ENCODE results near the gene INHBA.

INHBA gene

DNA sequence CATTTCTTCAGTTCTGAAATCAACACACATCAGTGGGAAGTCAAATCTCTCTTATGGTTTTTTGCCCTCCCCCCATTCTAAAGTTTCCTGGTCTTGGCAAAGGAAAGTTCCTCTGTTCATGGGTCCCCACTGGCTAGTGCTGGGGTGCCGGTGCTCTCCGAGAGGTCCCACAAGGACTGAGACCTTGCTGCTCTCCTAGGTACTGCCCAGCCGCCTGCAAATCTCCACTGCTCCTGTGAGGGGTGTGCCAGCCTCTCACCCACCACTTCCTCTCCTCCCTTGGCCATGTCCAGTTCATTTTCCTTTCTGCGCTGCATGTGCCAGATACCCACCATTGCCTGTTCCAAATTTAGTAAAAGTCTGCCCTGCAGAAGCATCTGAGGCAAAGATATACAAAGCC, 17.2 kb upstream of the INHBA start:
- no peak overlapping the region for H3K4me3 ChIP-seq (ENCODE audit: low read depth, low read length)
- TF ChIP-seq, protein P1, sequence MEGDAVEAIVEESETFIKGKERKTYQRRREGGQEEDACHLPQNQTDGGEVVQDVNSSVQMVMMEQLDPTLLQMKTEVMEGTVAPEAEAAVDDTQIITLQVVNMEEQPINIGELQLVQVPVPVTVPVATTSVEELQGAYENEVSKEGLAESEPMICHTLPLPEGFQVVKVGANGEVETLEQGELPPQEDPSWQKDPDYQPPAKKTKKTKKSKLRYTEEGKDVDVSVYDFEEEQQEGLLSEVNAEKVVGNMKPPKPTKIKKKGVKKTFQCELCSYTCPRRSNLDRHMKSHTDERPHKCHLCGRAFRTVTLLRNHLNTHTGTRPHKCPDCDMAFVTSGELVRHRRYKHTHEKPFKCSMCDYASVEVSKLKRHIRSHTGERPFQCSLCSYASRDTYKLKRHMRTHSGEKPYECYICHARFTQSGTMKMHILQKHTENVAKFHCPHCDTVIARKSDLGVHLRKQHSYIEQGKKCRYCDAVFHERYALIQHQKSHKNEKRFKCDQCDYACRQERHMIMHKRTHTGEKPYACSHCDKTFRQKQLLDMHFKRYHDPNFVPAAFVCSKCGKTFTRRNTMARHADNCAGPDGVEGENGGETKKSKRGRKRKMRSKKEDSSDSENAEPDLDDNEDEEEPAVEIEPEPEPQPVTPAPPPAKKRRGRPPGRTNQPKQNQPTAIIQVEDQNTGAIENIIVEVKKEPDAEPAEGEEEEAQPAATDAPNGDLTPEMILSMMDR (IDR thresholded peaks at IDR 0.05; ENCODE audit: control insufficient read depth, extremely low read depth, insufficient read depth): no peak
- no peak for DNase-seq (ENCODE audit: low read depth)

DNA sequence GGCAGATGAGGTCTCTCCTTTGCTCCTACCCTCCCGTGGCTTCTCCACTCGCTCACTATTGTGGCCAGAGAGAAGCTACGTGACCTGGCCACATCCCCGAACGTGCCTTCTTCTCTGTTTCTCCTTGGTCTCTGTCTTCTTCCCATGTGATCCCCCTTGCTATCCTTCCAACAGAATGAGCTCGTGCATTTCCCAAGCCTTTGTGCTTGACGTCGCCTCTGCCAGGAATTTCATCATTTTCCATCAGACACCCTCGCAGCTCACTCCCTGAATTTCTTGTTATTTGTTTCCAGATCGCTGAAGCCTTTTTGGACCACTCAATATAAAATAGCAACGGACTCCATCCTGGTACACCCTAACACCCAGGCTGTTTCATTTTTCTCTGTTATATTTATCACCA, 13.8 kb upstream of the INHBA start:
- H3K4me3 ChIP-seq (ENCODE audit: low read depth, low read length): no peak overlapping the region
- TF ChIP-seq, protein P1 (IDR thresholded peaks at IDR 0.05; ENCODE audit: control insufficient read depth, extremely low read depth, insufficient read depth): no peak
- no peak for DNase-seq (ENCODE audit: low read depth)

DNA sequence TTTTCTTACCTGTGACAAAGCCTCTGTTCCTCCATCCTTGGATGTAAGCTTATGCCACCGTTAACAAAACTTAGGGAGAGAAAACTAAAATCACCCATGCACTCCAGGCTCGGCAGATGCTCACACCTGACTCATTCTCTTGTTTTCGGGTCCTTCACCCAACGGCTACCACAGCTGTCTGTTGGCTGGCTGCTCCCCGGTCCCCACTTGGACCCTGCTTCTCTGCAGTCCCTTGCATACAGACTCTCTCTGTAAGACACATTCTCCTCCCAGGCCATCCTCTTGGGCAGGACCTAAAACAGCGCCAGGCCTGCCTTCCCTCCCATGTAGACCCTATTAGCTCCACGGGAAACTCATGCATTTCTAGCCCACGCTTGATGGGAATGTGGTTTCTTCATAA, 12.1 kb upstream of the INHBA start:
- DNase-seq (ENCODE audit: low read depth): no peak
- TF ChIP-seq, protein P1 (IDR thresholded peaks at IDR 0.05; ENCODE audit: control insufficient read depth, extremely low read depth, insufficient read depth): no peak
- no peak overlapping the region for H3K4me3 ChIP-seq (ENCODE audit: low read depth, low read length)

DNA sequence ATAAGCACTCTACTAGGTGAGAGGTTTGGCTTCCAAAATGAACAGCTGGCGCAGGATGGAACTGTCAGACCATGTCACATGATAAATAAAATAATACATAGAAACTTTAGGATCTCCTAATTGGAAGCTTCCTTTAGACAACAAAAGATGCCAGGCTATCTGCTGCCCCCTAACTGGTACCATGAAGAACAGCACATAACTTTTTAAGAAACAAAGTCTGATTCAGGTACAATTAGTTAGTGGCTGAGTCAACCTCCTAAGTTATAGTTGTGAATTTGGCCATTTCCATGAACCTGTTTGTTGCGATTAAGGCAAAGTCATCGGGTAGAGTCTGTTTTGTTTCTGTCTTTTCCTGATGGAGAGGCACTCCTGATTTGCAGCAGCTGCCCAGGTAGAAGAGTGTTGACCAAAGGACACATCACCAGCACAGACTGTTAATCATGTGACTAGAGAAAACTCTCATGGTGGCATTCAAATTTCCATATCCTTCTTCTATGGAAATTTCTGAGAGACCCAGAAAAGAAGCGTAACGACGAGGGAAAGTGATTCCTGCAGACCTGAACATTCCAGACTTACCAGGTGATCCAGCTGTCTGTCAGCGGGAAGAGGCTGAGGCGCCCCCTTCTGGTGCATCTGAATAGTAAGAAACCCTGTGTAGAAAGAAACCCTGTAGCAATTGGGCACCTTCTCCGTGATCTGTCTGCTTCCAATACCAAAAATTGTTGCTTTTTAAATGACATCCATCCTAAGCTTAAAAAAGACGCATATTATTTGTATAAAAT, 8.6 kb upstream of the INHBA start:
- no peak for DNase-seq (ENCODE audit: low read depth)
- TF ChIP-seq, protein P1 (IDR thresholded peaks at IDR 0.05; ENCODE audit: control insufficient read depth, extremely low read depth, insufficient read depth): peak; percentile 57

DNA sequence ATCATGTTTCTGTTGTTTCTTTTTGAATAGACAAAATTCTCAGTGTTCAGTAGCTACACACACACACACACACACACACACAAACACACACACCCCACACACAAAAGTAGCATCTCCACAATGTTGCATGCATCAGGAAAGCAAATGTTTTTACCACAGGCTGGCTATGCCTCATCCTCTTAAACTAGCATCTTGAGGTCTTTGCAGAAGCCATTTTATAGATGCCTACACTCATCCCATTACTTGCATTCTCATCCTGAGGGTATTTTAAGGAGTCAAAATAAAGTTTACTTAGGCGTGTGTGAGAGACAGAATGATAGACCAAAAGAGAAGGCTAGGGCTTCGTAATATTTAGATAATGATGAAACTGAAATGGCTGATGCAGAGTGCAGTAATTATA, 7.9 kb upstream of the INHBA start:
- no peak overlapping the region for H3K4me3 ChIP-seq (ENCODE audit: low read depth, low read length)
- no peak for DNase-seq (ENCODE audit: low read depth)
- TF ChIP-seq, protein P1 (IDR thresholded peaks at IDR 0.05; ENCODE audit: control insufficient read depth, extremely low read depth, insufficient read depth): no peak

More for the DNA sequence above, 8.6 kb upstream of the INHBA start:
- H3K4me3 ChIP-seq (ENCODE audit: low read depth, low read length): no peak overlapping the region

DNA sequence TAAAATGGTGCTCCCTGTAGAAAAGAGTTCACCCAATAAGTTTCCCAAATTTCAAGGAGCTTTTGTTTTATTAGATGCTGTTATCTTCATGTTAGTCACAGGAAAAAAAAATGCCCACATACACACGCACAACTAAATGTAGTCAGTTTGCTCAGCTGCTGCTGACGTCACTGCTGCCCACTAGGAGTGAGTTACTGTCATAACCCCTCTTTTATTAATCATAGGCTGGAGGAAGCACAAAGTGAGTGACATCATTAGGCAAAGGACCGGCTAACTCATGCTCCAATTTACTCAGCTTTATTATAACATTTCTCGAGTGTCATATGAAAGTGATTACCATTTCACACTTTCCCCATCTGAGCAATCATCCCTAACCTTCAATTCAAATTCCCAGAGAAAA, 6.7 kb upstream of the INHBA start:
- TF ChIP-seq, protein P1 (IDR thresholded peaks at IDR 0.05; ENCODE audit: control insufficient read depth, extremely low read depth, insufficient read depth): no peak
- DNase-seq (ENCODE audit: low read depth): no peak
- no peak overlapping the region for H3K4me3 ChIP-seq (ENCODE audit: low read depth, low read length)
